HuH-7 (cell line): ENCODE measurements around the gene EGFR.

Experiments
- DNase-seq: peaks from one replicate; pipeline ENCODE4 v3.0.0; 2011; ENCODE audit warnings: low spot score

EGFR gene

DNA sequence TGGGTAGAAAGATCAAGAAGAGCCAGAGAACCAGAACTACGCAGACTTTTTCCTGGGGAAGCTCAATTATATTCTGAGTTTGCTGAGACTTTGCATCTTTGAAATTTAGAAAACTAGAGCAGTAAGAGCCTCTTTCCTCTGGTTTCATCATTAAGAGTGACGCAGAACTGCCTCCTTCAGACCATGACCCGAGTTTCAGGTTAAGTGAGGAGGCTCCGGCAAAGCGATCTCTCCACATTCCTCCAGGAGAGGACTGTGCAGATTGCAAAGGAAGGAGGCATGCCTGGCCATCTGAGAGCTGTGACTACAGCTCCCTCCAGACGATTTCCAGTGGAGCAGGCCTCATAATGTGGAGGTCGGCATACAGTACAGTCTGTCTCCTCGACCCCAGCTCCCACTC is 230.5 kb downstream of the EGFR start:
- no peak for DNase-seq

DNA sequence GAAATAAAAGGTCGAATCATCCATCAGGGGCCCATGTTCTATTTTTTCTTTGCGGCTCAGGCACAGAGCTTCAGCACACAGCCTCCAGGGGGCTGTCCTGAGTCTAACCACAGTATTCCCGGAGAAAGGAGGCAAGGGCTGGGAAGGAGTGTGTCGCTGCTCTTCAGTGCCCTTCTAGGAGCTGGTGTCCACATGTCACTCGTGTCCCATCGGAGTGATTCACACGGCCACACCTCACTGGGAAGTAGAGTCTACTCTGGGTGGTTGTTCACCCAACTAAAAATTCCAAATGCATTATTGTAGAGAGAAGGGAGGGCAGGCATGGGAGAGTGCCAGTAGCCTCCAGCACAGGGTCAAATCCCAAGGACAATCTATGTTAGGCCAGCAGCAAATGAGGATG is 231.5 kb downstream of the EGFR start:
- peak; percentile 89 for DNase-seq

- DNase-seq, result no peak
These were observed 232.5 kb downstream of the EGFR start for GRCh38 chr7:55251313-55251712.

- DNase-seq, result no peak
These were observed 233.1 kb downstream of the EGFR start for GRCh38 chr7:55251911-55252310.

DNA sequence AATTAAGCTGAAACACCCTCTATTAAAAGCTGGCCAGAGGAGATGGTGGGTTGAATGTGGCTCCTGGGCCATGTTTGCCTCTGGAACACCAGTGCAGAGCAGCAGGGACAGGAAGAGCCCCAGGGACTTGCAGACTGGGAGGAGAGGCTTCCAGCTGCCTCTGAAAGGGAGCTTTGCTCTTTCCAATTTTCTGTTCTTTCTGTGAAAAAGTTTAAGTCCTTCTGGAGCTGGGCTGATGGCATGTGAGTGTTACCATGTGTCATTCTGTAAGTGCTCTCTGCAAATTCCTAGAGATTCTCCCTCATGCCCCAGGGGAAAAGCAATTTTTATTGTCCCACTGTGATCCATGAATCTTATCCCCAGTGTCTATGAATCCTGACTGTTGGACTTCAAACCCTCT is 233.6 kb downstream of the EGFR start:
- DNase-seq, result no peak

DNA sequence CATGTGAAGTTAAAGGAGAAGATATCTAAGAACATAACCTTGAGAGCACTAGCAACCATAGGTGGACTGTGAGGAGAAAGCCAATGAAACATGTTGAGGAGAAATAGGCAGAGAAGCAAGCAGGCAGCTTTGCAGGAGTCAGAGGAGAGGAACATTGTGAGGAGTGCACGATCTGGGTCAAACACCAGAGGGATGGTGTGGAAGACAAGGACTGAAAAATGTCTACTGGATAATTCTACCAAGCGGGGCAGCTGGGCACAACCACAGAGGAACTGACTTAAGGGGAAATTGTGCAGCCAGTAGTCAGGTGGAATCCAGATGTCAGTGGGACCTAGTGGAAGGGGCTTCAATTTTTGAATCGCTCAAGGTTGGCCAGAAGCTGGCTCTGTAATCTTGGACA is 234.4 kb downstream of the EGFR start:
- DNase-seq, result no peak

DNA sequence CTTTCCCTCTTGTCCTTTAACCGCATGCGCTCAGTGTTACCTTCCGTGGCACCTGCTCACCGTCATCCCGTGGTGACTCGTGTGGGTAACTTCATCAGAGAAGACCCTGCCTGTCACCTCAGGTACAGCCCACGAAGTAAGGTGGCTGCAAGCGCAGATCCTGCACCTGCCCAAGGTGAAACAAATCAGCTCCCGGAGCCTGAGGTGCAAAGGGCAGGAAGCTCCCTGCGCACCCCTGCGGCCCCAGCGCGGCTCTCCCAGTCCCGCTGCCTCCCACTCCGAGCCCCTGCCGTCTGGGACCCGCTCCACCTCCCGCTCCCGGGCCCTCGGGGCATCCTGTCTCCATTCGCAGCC is 235.4 kb downstream of the EGFR start:
- no peak for DNase-seq

DNA sequence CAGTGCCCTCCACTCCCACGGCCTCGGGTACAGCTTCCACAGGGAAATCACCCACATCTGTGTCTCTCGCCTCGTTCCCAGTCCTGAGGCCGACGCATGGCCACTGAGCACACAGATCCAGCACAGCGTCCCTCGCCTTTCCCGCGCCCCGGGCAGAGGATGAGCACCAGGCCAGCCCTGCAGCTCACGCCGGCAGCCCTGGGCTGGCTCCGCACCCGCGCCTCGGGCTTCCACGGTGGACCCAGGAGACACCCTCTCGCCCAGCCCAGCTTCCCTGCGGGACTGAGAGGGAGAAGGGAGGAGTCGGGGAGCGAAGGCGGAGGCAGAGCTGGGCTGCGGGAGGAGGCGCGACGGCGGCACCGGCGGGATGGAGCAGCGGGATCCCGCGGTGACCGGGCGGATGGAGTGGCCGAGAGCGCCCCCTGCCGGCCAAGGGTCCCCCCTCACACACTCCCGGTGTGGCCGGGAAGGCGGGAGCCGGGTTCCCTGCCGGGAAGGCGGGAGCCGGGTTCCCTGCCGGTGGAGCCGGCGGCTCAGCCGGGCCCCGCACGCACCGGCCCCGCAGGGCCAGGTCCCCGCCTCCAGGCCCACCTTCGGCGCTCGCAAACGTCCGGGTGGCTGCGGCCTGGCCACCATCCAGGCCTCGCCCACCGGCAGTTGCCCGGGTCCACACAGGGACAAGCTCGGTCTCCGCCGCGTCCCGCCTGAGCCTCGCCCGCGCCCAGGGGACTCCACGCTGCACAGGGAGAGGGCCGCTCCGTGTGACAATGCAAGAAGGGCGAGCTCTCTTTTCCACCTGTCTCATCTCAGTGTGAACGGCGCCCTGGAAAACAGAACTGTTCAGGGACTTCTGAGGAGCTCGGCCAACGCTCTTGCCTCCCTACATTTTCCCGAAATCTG is 236.0 kb downstream of the EGFR start:
- DNase-seq, result peak; percentile 96

DNA sequence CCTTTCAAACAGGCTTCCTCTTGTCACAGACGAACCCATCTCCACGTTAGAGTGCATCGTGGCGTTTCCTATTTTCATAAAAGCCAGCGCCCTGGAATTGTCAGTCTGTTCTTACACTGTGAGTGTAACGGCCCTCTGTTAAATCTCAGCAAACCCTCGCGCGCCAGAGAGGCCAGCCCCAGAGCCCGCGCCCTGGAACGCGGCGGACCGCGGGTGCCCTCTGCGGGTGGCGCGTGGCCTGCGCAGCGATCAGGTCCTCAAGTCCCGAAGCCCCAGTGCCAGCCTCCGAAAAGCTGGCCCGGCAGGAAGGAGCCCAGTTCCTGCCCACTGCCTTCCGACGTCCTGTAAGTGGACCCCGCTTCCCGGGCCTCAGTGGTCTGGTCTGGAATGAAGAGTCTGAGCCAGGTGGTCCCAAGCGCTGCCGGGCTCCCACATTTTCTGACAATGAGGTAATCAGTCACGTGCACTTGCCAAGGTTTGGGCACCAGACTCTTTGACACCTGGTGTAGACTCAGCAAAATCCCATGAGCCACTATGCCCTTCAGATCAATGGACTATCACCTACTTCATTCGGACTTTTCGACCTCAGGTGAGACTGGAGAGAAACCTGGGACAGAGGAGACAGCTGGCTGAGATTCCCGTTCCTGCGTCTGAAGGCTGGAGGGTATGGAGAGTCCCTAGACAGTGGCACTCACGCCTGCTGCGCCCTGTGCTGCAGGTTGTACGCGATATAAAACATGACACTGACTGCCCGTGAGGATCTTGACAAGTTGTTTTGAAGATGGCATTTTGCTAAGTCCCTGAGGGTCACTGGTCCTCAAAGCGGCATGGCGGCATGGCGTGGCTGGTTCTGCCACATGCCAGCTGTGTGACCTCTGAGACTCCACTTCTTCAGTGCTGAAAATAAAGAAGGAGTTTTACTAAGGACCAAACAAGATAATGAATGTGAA is 237.0 kb downstream of the EGFR start:
- peak; percentile 75 for DNase-seq

DNA sequence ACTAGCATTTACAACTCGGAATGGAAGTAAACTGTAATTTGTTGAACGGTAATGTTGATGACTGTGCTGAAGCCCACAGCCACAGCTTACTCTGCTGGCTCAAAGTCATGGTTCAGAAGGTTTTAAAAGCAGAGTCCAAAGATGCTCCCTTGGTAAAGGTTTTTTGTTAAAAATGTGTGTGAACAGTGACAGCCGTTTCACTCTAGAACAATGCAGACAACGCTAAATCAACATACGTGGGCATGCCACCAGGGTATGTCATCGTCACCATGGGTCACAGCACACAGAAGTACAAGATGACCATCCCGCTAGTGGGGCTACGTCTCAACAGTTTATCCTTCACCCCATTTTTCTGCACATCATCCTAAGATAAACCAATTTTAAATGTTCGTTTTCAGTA is 239.8 kb downstream of the EGFR start:
- no peak for DNase-seq

DNA sequence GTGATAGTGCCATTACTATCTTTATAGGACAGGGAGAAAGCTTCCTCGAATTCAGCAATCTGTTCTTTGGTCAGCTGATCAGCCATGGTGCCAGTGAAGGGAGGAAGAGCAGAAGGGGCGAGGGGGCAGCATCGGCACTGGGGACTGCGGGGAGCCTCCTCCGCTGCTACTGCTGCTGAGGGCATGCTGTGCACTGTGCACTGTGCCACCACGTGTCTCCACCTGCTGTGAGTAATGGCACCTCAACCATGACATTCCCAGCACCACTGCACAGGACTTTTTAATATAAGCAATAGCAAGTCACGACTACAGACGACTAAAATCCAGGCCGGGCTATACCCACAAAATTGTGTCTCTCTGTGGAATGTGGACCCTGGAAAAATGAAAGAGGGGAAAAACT is 241.4 kb downstream of the EGFR start:
- no peak for DNase-seq

DNA sequence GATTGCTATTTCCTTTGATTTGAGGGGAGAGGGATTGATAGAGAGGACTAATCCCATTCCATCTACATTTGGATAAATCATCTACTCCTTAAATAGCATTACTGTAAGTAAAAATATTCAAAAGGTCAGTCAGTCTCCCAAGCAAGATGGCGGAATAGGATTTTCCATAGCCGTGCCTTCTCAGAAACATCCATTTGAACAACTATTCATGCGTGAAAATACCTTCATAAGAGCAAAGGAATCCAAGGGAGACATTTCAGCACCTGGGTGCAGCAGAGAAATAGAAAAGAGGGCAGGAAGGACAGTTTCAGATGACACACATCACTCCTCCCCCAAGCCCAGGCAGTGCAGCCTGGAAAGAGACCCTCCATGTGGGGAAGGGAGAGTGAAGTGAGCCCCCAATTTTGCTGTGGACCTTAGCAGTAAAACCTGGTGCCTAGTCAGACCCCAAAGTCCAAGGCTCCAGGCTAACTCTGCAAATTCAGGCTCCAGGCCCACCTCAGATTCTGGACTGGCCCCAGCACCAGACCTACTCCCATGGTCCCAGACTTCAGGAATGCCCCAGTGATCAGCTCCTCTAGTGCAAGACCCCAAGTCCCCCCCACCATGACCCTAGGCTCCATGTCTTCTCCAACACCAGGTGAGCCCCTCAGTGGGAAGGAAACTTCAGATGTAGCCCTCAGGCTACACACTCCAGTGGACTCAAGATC is 242.0 kb downstream of the EGFR start:
- DNase-seq, result no peak
